HEK293 (cell line): ENCODE data around the gene LST1.
A peak's percentile ranks its signal among the peaks of the same experiment; 100 is the strongest.

Source experiments
- CTCF ChIA-PET: fragments of 350-600 bp; formaldehyde crosslinking; extraction: SDS; loops from one replicate; lab custom pipeline; 2021; ENCODE audit warnings: antibody characterized with exemption; lab: Yijun Ruan, JAX
- POLR2A ChIA-PET: fragments of 300-600 bp; formaldehyde crosslinking; extraction: SDS; loops from one replicate; lab custom pipeline; 2020; ENCODE audit warnings: antibody characterized with exemption, inconsistent platforms; lab: Yijun Ruan, JAX
- H3K27ac ChIP-seq: fragments of 200-500 bp; sonication (Bioruptor generic); 2 replicates; pipeline ENCODE4 v1.5.1; 2014; ENCODE audit warnings: low read depth, low read length, control low read depth, inconsistent platforms; ENCODE audit errors: extremely low read depth
- H3K36me3 ChIP-seq, 2 experiments: fragments of 200-500 bp in 1 of 2; sonication (Bioruptor generic) in 1 of 2; 1 replicate in 1 of 2; 2 replicates in 1 of 2; pipeline ENCODE4 v1.5.1; 2014 to 2017; ENCODE audit warnings: inconsistent platforms in 2 of 2, low read length in 2 of 2; ENCODE audit not compliant: control insufficient read depth in 2 of 2, insufficient read depth in 1 of 2
- H3K4me1 ChIP-seq: fragments of 200-500 bp; sonication (Bioruptor generic); 2 replicates; pipeline ENCODE4 v1.5.1; 2014; ENCODE audit warnings: mild to moderate bottlenecking, low read length, inconsistent platforms; ENCODE audit not compliant: control insufficient read depth, insufficient read depth
- H3K4me3 ChIP-seq: 2 replicates; pipeline ENCODE4 v1.5.1; 2011; ENCODE audit warnings: low read depth, mild to moderate bottlenecking, control low read depth, low read length, moderate library complexity
- H3K9me3 ChIP-seq: fragments of 200-500 bp; sonication (Bioruptor generic); 2 replicates; pipeline ENCODE4 v1.5.1; 2014; ENCODE audit warnings: low read depth, low read length, inconsistent platforms; ENCODE audit not compliant: control insufficient read depth, insufficient read depth
- KLF1 ChIP-seq: fragments of 450-650 bp; formaldehyde crosslinking; IDR thresholded peaks from 2 replicates; pipeline ENCODE4 v1.5.1; 2016; ENCODE audit warnings: missing biosample characterization, missing genetic modification characterization
- KLF10 ChIP-seq: fragments of 450-650 bp; IDR thresholded peaks from 2 replicates; pipeline ENCODE4 v1.5.1; 2018; ENCODE audit warnings: missing biosample characterization, mild to moderate bottlenecking, missing genetic modification characterization
- KLF16 ChIP-seq: fragments of 450-650 bp; formaldehyde crosslinking; IDR thresholded peaks from 2 replicates; pipeline ENCODE4 v1.5.1; 2017; ENCODE audit warnings: missing biosample characterization, missing genetic modification characterization
- KLF7 ChIP-seq: fragments of 450-650 bp; formaldehyde crosslinking; IDR thresholded peaks from 2 replicates; pipeline ENCODE4 v1.5.1; 2016; ENCODE audit warnings: missing biosample characterization, missing genetic modification characterization, borderline replicate concordance
- MYNN ChIP-seq: fragments of 450-650 bp; formaldehyde crosslinking; IDR thresholded peaks from 2 replicates; pipeline ENCODE4 v1.5.1; 2016; ENCODE audit warnings: missing biosample characterization, missing genetic modification characterization, borderline replicate concordance
- MZF1 ChIP-seq: fragments of 450-650 bp; formaldehyde crosslinking; IDR thresholded peaks from 2 replicates; pipeline ENCODE4 v1.5.1; 2017; ENCODE audit warnings: missing biosample characterization, missing genetic modification characterization, borderline replicate concordance
- OSR2 ChIP-seq: fragments of 450-650 bp; formaldehyde crosslinking; IDR thresholded peaks from 2 replicates; pipeline ENCODE4 v1.5.1; 2016; ENCODE audit warnings: missing biosample characterization, missing genetic modification characterization
- RBAK ChIP-seq: fragments of 450-650 bp; formaldehyde crosslinking; IDR thresholded peaks from 2 replicates; pipeline ENCODE4 v1.5.1; 2016; ENCODE audit warnings: missing biosample characterization, missing genetic modification characterization
- YY2 ChIP-seq: fragments of 450-650 bp; formaldehyde crosslinking; IDR thresholded peaks from 2 replicates; pipeline ENCODE4 v1.5.1; 2016; ENCODE audit warnings: missing biosample characterization, missing genetic modification characterization
- ZFP3 ChIP-seq: fragments of 450-650 bp; formaldehyde crosslinking; IDR thresholded peaks from 2 replicates; pipeline ENCODE4 v1.5.1; 2016; ENCODE audit warnings: low read depth, missing biosample characterization, missing genetic modification characterization
- ZFP37 ChIP-seq: fragments of 450-650 bp; formaldehyde crosslinking; IDR thresholded peaks from 2 replicates; pipeline ENCODE4 v1.5.1; 2016; ENCODE audit warnings: missing biosample characterization, missing genetic modification characterization
- ZNF114 ChIP-seq: fragments of 450-650 bp; formaldehyde crosslinking; IDR thresholded peaks from 2 replicates; pipeline ENCODE4 v1.5.0; 2017; ENCODE audit warnings: missing biosample characterization, missing genetic modification characterization
- ZNF146 ChIP-seq: fragments of 450-650 bp; formaldehyde crosslinking; IDR thresholded peaks from 2 replicates; pipeline ENCODE4 v1.5.1; 2016; ENCODE audit warnings: missing biosample characterization, missing genetic modification characterization
- ZNF155 ChIP-seq: fragments of 450-650 bp; formaldehyde crosslinking; IDR thresholded peaks from 2 replicates; pipeline ENCODE4 v1.5.1; 2016; ENCODE audit warnings: missing biosample characterization, missing genetic modification characterization
- ZNF202 ChIP-seq: fragments of 450-650 bp; formaldehyde crosslinking; IDR thresholded peaks from 2 replicates; pipeline ENCODE4 v1.5.1; 2016; ENCODE audit warnings: missing biosample characterization, missing genetic modification characterization, borderline replicate concordance
- ZNF23 ChIP-seq: fragments of 450-650 bp; formaldehyde crosslinking; IDR thresholded peaks from 2 replicates; pipeline ENCODE4 v1.5.1; 2016; ENCODE audit warnings: missing biosample characterization, missing genetic modification characterization, borderline replicate concordance
- ZNF274 ChIP-seq, 2 experiments: fragments of 200-500 bp in 1 of 2; fragments of 450-650 bp in 1 of 2; sonication (Bioruptor generic) in 1 of 2; formaldehyde crosslinking in 1 of 2; IDR thresholded peaks; 2 replicates each; pipeline versions ENCODE4 v1.5.1 to v1.6.1; 2014 to 2016; ENCODE audit warnings: borderline replicate concordance in 1 of 2, inconsistent platforms in 1 of 2, low read length in 1 of 2, missing biosample characterization in 1 of 2, missing genetic modification characterization in 1 of 2
- ZNF335 ChIP-seq: fragments of 450-650 bp; formaldehyde crosslinking; conservative IDR thresholded peaks from 2 replicates; pipeline ENCODE4 v1.5.1; 2016; ENCODE audit warnings: missing biosample characterization, missing genetic modification characterization
- ZNF391 ChIP-seq: fragments of 450-650 bp; formaldehyde crosslinking; IDR thresholded peaks from 2 replicates; pipeline ENCODE4 v1.5.1; 2016; ENCODE audit warnings: low read depth, missing biosample characterization, missing genetic modification characterization, borderline replicate concordance
- ZNF433 ChIP-seq: fragments of 450-650 bp; formaldehyde crosslinking; IDR thresholded peaks from 2 replicates; pipeline ENCODE4 v1.5.1; 2016; ENCODE audit warnings: missing biosample characterization, missing genetic modification characterization, low read depth
- ZNF530 ChIP-seq: fragments of 450-650 bp; formaldehyde crosslinking; IDR thresholded peaks from 2 replicates; pipeline ENCODE4 v1.5.1; 2016; ENCODE audit warnings: low read depth, missing biosample characterization, missing genetic modification characterization
- ZNF544 ChIP-seq: fragments of 450-650 bp; formaldehyde crosslinking; IDR thresholded peaks from 2 replicates; pipeline ENCODE4 v1.5.0; 2017; ENCODE audit warnings: missing biosample characterization, missing genetic modification characterization
- ZNF549 ChIP-seq: fragments of 450-650 bp; IDR thresholded peaks from 2 replicates; pipeline ENCODE4 v1.5.1; 2018; ENCODE audit warnings: missing biosample characterization, missing genetic modification characterization, mild to moderate bottlenecking, inconsistent platforms, moderate library complexity
- ZNF621 ChIP-seq: fragments of 450-650 bp; formaldehyde crosslinking; IDR thresholded peaks from 2 replicates; pipeline ENCODE4 v1.5.1; 2017; ENCODE audit warnings: missing biosample characterization, missing genetic modification characterization
- ZNF792 ChIP-seq: fragments of 450-650 bp; formaldehyde crosslinking; IDR thresholded peaks from 2 replicates; pipeline ENCODE4 v1.5.1; 2016; ENCODE audit warnings: missing biosample characterization, missing genetic modification characterization
- ZSCAN30 ChIP-seq: fragments of 450-650 bp; IDR thresholded peaks from 2 replicates; pipeline ENCODE4 v1.5.1; 2018; ENCODE audit warnings: missing biosample characterization, mild to moderate bottlenecking, missing genetic modification characterization, moderate library complexity
- ZXDB ChIP-seq: fragments of 450-650 bp; formaldehyde crosslinking; IDR thresholded peaks from 2 replicates; pipeline ENCODE4 v1.5.1; 2016; ENCODE audit warnings: missing biosample characterization, missing genetic modification characterization
- TF ChIP-seq, protein P1 (sequence below): fragments of 450-650 bp; formaldehyde crosslinking; IDR thresholded peaks from 2 replicates; pipeline ENCODE4 v1.5.1; 2016; ENCODE audit warnings: missing biosample characterization, missing genetic modification characterization, borderline replicate concordance
- TF ChIP-seq, protein P2 (sequence below): fragments of 450-650 bp; formaldehyde crosslinking; IDR thresholded peaks from 2 replicates; pipeline ENCODE4 v1.5.1; 2016; ENCODE audit warnings: missing biosample characterization, missing genetic modification characterization
- TF ChIP-seq, protein P3 (sequence below): fragments of 450-650 bp; formaldehyde crosslinking; IDR thresholded peaks from 2 replicates; pipeline ENCODE4 v1.5.1; 2016; ENCODE audit warnings: missing biosample characterization, missing genetic modification characterization

LST1 gene

DNA sequence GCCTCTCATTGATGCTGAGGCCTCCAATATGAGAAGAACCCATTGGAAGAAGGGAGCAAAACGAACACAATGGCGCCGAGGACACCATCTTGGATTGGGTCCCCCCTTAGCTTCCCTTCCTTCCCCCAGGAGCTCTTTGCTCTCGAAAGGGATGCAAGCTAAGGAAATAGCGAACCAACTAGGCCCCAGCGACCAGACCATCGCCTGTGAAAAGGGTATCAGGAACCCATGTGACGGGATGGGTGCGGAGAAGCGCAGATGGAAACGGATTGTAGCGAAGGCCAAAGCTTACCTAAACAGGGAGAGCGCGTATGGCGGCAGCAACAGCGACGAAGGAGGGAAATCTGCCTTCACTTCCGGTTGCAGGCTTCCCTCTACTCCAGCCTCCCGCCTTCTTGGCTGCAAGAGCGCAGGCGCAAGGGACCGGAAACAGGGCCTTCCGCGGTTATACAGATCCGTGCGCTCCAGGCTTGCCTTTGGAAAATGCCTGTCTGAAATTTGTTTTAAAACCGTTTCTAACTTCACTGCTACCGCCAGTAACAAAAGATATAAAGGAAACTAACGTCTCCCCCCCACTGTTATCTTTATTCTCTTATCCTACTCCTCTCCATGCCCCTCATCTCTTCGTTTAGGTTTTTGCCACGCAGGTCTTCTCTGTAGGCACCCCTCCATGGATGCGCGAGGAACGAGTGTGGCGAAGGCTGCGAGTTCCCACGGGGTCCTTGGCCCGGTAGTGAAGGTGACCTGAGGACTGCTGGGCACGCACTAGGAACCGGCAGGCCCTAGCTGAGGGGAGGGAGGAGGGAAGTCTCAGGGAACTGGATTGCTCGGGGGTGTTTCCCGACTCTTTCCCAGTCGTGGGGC is 44.2 kb upstream of the LST1 start, which contains the start of gene DDX39B:
DDX39B (minus strand) TSS at position 346 of the 864 bp plus-strand sequence. CDS start 1,471 bp downstream, outside the sequence.
- H3K4me1 ChIP-seq: peaks cover 14% of the 10 kb centered on the region
- H3K9me3 ChIP-seq: no peaks in the 10 kb centered on the region
- peak within 1 kb of the TSS; percentile 100 for H3K27ac ChIP-seq
- CTCF ChIA-PET: interaction anchor here (0.6 to 13.9 kb wide), 11 partner anchors 9 to 413 kb away, joined by 3 to 431 read pairs (median 4); partner anchors contain the start of genes LST1, LTB, MCCD1 and NCR3
- POLR2A ChIA-PET: interaction anchor here (0.6 to 4.2 kb wide), 52 partner anchors 8 to 1430 kb away, joined by 3 to 112 read pairs (median 5); partner anchors contain the start of genes ATF6B, BAG6, C6orf47 and GPANK1
- H3K4me3 ChIP-seq: peak within 1 kb of the TSS; percentile 64
- peaks cover 39 to 43% of the 10 kb centered on the region in 2 experiments for H3K36me3 ChIP-seq
- TF ChIP-seq MYNN (tag by site-specific recombination): no peak
- no peak for TF ChIP-seq ZNF544 (tag by site-specific recombination)
- TF ChIP-seq MZF1: no peak
- TF ChIP-seq OSR2 (tag by site-specific recombination): no peak
- no peak for TF ChIP-seq ZFP3 (tag by site-specific recombination)
- TF ChIP-seq, protein P1, sequence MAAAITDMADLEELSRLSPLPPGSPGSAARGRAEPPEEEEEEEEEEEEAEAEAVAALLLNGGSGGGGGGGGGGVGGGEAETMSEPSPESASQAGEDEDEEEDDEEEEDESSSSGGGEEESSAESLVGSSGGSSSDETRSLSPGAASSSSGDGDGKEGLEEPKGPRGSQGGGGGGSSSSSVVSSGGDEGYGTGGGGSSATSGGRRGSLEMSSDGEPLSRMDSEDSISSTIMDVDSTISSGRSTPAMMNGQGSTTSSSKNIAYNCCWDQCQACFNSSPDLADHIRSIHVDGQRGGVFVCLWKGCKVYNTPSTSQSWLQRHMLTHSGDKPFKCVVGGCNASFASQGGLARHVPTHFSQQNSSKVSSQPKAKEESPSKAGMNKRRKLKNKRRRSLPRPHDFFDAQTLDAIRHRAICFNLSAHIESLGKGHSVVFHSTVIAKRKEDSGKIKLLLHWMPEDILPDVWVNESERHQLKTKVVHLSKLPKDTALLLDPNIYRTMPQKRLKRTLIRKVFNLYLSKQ: no peak
- TF ChIP-seq RBAK (tag by site-specific recombination): no peak
- TF ChIP-seq ZSCAN30: peak; percentile 17; the same call in 1 of the 2 replicates
- no peak for TF ChIP-seq KLF1 (tag by site-specific recombination)
- no peak for TF ChIP-seq ZNF23
- TF ChIP-seq ZNF433: no peak
- TF ChIP-seq, protein P2, sequence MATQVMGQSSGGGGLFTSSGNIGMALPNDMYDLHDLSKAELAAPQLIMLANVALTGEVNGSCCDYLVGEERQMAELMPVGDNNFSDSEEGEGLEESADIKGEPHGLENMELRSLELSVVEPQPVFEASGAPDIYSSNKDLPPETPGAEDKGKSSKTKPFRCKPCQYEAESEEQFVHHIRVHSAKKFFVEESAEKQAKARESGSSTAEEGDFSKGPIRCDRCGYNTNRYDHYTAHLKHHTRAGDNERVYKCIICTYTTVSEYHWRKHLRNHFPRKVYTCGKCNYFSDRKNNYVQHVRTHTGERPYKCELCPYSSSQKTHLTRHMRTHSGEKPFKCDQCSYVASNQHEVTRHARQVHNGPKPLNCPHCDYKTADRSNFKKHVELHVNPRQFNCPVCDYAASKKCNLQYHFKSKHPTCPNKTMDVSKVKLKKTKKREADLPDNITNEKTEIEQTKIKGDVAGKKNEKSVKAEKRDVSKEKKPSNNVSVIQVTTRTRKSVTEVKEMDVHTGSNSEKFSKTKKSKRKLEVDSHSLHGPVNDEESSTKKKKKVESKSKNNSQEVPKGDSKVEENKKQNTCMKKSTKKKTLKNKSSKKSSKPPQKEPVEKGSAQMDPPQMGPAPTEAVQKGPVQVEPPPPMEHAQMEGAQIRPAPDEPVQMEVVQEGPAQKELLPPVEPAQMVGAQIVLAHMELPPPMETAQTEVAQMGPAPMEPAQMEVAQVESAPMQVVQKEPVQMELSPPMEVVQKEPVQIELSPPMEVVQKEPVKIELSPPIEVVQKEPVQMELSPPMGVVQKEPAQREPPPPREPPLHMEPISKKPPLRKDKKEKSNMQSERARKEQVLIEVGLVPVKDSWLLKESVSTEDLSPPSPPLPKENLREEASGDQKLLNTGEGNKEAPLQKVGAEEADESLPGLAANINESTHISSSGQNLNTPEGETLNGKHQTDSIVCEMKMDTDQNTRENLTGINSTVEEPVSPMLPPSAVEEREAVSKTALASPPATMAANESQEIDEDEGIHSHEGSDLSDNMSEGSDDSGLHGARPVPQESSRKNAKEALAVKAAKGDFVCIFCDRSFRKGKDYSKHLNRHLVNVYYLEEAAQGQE: no peak; the same call in 1 of the 2 replicates
- no peak for TF ChIP-seq ZNF621
- peak; percentile 90 for TF ChIP-seq YY2 (tag by site-specific recombination)
- no peak for TF ChIP-seq ZNF792 (tag by site-specific recombination)
- 0 out of 2 replicates have a peak, but pooled peaks have one; percentile 54 for TF ChIP-seq KLF10
- TF ChIP-seq ZNF530: no peak
- TF ChIP-seq ZNF549 (tag by site-specific recombination): no peak
- TF ChIP-seq KLF16 (tag by site-specific recombination): peak; percentile 70; the same call in 1 of the 2 replicates
- TF ChIP-seq ZNF335 (tag by site-specific recombination): peak; percentile 100
- no peak for TF ChIP-seq ZNF274 (IDR thresholded peaks at IDR 0.05; ENCODE audit: low read length)
- no peak for TF ChIP-seq ZNF274 (tag by site-specific recombination; IDR thresholded peaks at IDR 0.05; ENCODE audit: borderline replicate concordance)
- TF ChIP-seq ZXDB: peak; percentile 97
- TF ChIP-seq ZNF155 (tag by site-specific recombination): no peak
- no peak for TF ChIP-seq ZNF146 (tag by site-specific recombination)
- TF ChIP-seq, protein P3, sequence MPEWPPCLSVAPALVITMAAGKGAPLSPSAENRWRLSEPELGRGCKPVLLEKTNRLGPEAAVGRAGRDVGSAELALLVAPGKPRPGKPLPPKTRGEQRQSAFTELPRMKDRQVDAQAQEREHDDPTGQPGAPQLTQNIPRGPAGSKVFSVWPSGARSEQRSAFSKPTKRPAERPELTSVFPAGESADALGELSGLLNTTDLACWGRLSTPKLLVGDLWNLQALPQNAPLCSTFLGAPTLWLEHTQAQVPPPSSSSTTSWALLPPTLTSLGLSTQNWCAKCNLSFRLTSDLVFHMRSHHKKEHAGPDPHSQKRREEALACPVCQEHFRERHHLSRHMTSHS (tag by site-specific recombination): peak; percentile 52; the same call in 1 of the 2 replicates
- no peak for TF ChIP-seq ZNF114 (tag by site-specific recombination)
- TF ChIP-seq KLF7 (tag by site-specific recombination): no peak
- peak; percentile 96; the same call in 1 of the 2 replicates for TF ChIP-seq ZNF391 (tag by site-specific recombination)
- TF ChIP-seq ZNF202 (tag by site-specific recombination): no peak
- TF ChIP-seq ZFP37 (tag by site-specific recombination): peak; percentile 97; the same call in 1 of the 2 replicates
